Adrenal gland (tissue), 12 donors: ENCODE data around the gene SERPINE2. TPM values are rescaled to one million over a fixed set of nuclear protein-coding genes. Genes with fewer than 3 reads are reported as not detected.
A peak's percentile ranks its signal among the peaks of the same experiment; 100 is the strongest.

Experiments used
- DNase-seq, 7 donors: peaks; one replicate each; pipeline ENCODE4 v3.0.0-alpha.2; 2019 to 2020
- H3K27ac ChIP-seq, 5 donors: fragments of 200-600 bp; sonication (generic) in 4 of 5; 1 replicate in 3 of 5; 2 replicates in 2 of 5; pipeline versions ENCODE4 v1.5.1 to v1.8.0; 2016 to 2020; ENCODE audit warnings: mild to moderate bottlenecking in 1 of 5
- H3K27me3 ChIP-seq: fragments of 200-600 bp; 2 replicates; pipeline ENCODE4 v1.8.0; 2021
- H3K36me3 ChIP-seq, 2 donors: fragments of 200-600 bp; replicated peaks in 1 of 2; 1 replicate in 1 of 2; 2 replicates in 1 of 2; pipeline versions ENCODE4 v1.5.1 to v1.8.0; 2018 to 2022
- H3K4me1 ChIP-seq, 2 donors: fragments of 200-600 bp; replicated peaks in 1 of 2; 1 replicate in 1 of 2; 2 replicates in 1 of 2; pipeline versions ENCODE4 v1.5.1 to v1.8.0; 2018 to 2021
- H3K4me3 ChIP-seq, 4 donors: fragments of 200-600 bp; sonication (generic) in 3 of 4; one replicate each; pipeline ENCODE4 v1.5.1; 2016 to 2018
- H3K9me3 ChIP-seq, 3 donors: fragments of 200-600 bp; sonication (generic) in 1 of 3; replicated peaks in 1 of 3; 1 replicate in 2 of 3; 2 replicates in 1 of 3; pipeline versions ENCODE4 v1.5.1 to v1.8.0; 2016 to 2021
- POLR2A ChIP-seq, 2 donors: fragments of 450-650 bp; IDR thresholded peaks; one replicate each; pipeline ENCODE4 v1.6.1; 2017; ENCODE audit warnings: antibody characterized with exemption in 2 of 2, mild to moderate bottlenecking in 2 of 2, moderate library complexity in 1 of 2
- WGBS, 4 donors: extraction: QIAGEN DNeasy Blood & Tissue Kit in 2 of 4; methylation state at CpG; one replicate each; pipeline versions ENCODE4 v1.1.5 to v1.1.7; 2013 to 2017; 5-methylcytosine and 5-hydroxymethylcytosine counted together
- intact Hi-C, 2 donors: fragments of 100-400 bp; cut with DNase I; formaldehyde crosslinking; loops; one replicate each; pipeline versions ENCODE4 v1.14.1 to v1.15.0; 2022 to 2023
- polyA plus RNA-seq, 3 donors: library from polyadenylated mRNA; stranded (reverse); fragments of 200-250 nt in 2 of 3; fragments of 350-450 nt in 1 of 3; fragmentation: Illumina TruSeq in 1 of 3; extraction: RNeasy Lipid Tissue Mini Kit (QIAGEN cat#74804) in 1 of 3; gene quantifications; one replicate each; pipeline ENCODE4 v1.2.3, GENCODE V29; 2013 to 2014
- total RNA-seq, 9 donors: library from RNA; depleted of rRNA in 4 of 9; stranded (reverse); fragments of >200 nt in 4 of 9; fragments of 120-200 nt in 1 of 9; fragmentation: NEBNext Ultra II Directional in 1 of 9; extraction: Animal tissue kit (Norgen Biotek cat#: 25700) in 1 of 9; gene quantifications; one replicate each; pipeline versions ENCODE4 v1.1.0 to v1.2.4, GENCODE V29; 2013 to 2023
- TF ChIP-seq, protein P1 (sequence below), 6 experiments: fragments of 450-650 bp in 4 of 6; fragments of 200-600 bp in 2 of 6; sonication (generic) in 1 of 6; IDR thresholded peaks; 1 replicate in 5 of 6; 2 replicates in 1 of 6; pipeline versions ENCODE4 v1.5.1 to v1.8.0; 2016 to 2021; ENCODE audit warnings: antibody characterized with exemption in 6 of 6, mild to moderate bottlenecking in 2 of 6, moderate library complexity in 1 of 6
- donor health status: healthy with polysubstance abuse.
- donor health status: Bipolar disorder and iron deficiency.
- donor health status: DM: yes; HTN: yes; CAD: no.
- donor health status: DM: no; HTN: no; CAD: no.
- donor health status: DM: no; HTN: no; CAD: no.
- donor health status: DM: yes; HTN: yes; CAD: no.

SERPINE2 gene
- total and polyA plus RNA-seq, 12 donors: 6.2 to 61.6 (median 16.0) TPM

DNA sequence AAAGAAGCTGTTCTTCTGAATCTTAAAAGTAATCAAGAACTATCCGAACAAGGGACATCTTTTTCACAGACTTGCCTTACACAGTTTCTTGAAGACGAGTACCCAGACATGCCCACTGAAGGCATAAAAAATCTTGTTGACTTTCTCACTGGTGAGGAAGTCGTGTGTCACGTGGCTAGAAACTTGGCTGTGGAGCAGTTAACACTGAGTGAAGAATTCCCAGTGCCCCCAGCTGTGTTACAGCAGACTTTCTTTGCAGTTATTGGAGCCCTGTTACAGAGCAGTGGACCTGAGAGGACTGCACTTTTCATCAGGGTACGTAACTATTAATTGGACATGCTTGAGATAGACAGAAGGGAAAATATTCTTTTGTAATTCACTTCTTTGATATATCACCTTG, 79.4 kb downstream of the SERPINE2 start:
- Histone ChIP-seq H3K4me1 (peaks cover 5 to 51% of the 10 kb centered on the region in 2 donors), H3K27ac (no peak overlapping the region), H3K27me3 (no peaks in the 10 kb centered on the region), H3K4me3 (no peak overlapping the region), H3K9me3 (no peaks in the 10 kb centered on the region), H3K36me3 (peaks cover 0 to 20% of the 10 kb centered on the region in 2 donors)
- DNase-seq: peak in 2 of 7 donors; percentile 22
- intact Hi-C loops: loop anchor here in 1 of 2 donors (5.0 kb wide), 1 partner anchor 122 kb away; the partner anchor contains the start of gene AP1S3
- WGBS, 4 donors: 54 to 69% (median 60%) methylated on average over 5 of the region's 5 CpGs
- no peak for TF ChIP-seq POLR2A (IDR thresholded peaks at IDR 0.05)
- TF ChIP-seq, protein P1, sequence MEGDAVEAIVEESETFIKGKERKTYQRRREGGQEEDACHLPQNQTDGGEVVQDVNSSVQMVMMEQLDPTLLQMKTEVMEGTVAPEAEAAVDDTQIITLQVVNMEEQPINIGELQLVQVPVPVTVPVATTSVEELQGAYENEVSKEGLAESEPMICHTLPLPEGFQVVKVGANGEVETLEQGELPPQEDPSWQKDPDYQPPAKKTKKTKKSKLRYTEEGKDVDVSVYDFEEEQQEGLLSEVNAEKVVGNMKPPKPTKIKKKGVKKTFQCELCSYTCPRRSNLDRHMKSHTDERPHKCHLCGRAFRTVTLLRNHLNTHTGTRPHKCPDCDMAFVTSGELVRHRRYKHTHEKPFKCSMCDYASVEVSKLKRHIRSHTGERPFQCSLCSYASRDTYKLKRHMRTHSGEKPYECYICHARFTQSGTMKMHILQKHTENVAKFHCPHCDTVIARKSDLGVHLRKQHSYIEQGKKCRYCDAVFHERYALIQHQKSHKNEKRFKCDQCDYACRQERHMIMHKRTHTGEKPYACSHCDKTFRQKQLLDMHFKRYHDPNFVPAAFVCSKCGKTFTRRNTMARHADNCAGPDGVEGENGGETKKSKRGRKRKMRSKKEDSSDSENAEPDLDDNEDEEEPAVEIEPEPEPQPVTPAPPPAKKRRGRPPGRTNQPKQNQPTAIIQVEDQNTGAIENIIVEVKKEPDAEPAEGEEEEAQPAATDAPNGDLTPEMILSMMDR (IDR thresholded peaks at IDR 0.05): no peak

DNA sequence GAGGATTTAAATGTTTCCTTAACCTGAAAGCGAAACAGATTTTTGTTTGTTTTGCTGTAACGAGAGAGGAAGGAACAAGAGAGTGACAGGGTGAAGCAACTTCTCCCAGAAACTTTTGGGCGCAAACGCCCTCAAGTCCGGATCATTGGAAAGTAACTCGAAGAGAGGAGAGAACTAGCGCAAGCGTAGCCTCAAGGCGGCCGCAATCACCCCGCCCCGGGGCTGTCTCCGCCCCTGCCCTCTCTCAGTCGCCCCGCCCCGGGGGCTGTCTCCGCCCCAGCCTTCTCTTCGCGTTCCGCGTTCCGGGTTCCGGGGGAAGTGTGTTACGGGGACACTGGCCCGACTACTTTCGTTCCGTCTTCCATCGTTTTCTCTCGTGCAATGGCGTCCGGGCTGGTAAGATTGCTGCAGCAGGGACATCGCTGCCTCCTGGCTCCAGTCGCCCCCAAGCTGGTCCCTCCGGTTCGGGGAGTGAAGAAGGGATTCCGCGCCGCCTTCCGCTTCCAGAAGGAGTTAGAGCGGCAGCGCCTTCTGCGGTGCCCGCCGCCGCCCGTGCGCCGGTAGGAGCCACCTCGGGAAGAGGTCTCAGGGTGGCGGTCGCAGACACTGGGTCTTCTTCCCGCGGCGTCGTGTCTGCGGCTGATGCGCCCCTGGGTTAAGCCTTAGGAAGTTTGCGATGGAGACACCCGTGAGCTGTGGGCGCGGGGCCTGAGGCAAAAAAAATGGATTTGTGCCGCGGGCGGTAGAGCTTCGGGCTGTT, 81.8 kb downstream of the SERPINE2 start, which contains the start of gene MRPL44:
Gene MRPL44, plus strand, starts transcription at position 372 of the 760 bp plus-strand sequence. Its CDS starts 10 bp downstream, at position 382.
- peaks cover 5 to 51% of the 10 kb centered on the region in 2 donors for H3K4me1 ChIP-seq
- TF ChIP-seq, protein P1 (IDR thresholded peaks at IDR 0.05): peak in 3 of 6 experiments; percentile 9 to 22 (median 20)
- TF ChIP-seq POLR2A (IDR thresholded peaks at IDR 0.05): peak; percentile 40 to 75
- H3K27me3 ChIP-seq: no peaks in the 10 kb centered on the region
- peak within 1 kb of the TSS; percentile 57 to 98 (median 66) for H3K4me3 ChIP-seq
- peaks cover 0 to 6% of the 10 kb centered on the region in 2 donors for H3K36me3 ChIP-seq
- intact Hi-C loops: no loop called here
- no peaks in the 10 kb centered on the region for H3K9me3 ChIP-seq
- DNase-seq: peak; percentile 95 to 98 (median 97)
- WGBS, 4 donors: 0 to 1% (median 0%) methylated on average over 34 to 65 of the region's 65 CpGs
- peak within 1 kb of the TSS; percentile 64 to 79 (median 71) for H3K27ac ChIP-seq

- Histone ChIP-seq H3K27ac (peak overlapping the region; percentile 64 to 79 (median 71)), H3K27me3 (no peaks in the 10 kb centered on the region), H3K4me3 (peak overlapping the region in 1 of 4 donors; percentile 68), H3K9me3 (no peaks in the 10 kb centered on the region), H3K4me1 (peaks cover 5 to 43% of the 10 kb centered on the region in 2 donors), H3K36me3 (peaks cover 0 to 6% of the 10 kb centered on the region in 2 donors)
- intact Hi-C loops: no loop called here
- TF ChIP-seq, protein P1 (IDR thresholded peaks at IDR 0.05): no peak
- TF ChIP-seq POLR2A (IDR thresholded peaks at IDR 0.05): no peak
- no peak for DNase-seq
- 86 to 95% (median 90%) methylated on average over 4 of the region's 4 CpGs for WGBS, 4 donors
Measured at GRCh38 chr2:223956300-223956699, 82.8 kb downstream of the SERPINE2 start.

DNA sequence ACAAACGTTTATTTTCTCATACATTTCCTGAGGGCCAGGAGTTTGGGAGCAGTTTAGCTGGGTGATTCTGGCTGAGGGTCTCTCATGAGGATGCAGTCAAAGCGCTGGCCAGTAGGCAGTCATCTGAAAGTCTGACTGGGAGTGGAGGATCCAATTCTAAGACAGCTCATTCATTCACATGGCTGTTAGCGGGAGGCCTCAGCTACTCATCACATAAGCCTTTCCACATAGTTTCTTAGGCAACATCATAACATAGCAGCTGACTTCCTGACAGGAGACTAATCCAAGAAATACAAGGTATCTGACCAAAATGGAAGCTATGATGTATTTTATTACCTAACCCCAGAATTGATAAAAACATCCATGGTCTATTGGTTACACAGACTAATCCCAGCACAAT, 84.7 kb downstream of the SERPINE2 start:
- no peak for DNase-seq
- WGBS, 4 donors: 78 to 96% (median 88%) methylated on average over 3 of the region's 3 CpGs
- Histone ChIP-seq H3K27ac (no peak overlapping the region), H3K36me3 (no peaks in the 10 kb centered on the region), H3K4me1 (peaks cover 5 to 24% of the 10 kb centered on the region in 2 donors), H3K4me3 (no peak overlapping the region), H3K27me3 (no peaks in the 10 kb centered on the region), H3K9me3 (no peaks in the 10 kb centered on the region)
- intact Hi-C loops: no loop called here
- TF ChIP-seq, protein P1 (IDR thresholded peaks at IDR 0.05): no peak
- TF ChIP-seq POLR2A (IDR thresholded peaks at IDR 0.05): no peak
